ENCODE results near the gene GAGE12G.
A peak's percentile ranks its signal among the peaks of the same experiment; 100 is the strongest.
"Not testable (repeated sequence)": the region's sequence is repeated elsewhere in the genome, so short reads cannot be mapped to it uniquely, and the experiment has no call there.

The GAGE12G gene

DNA sequence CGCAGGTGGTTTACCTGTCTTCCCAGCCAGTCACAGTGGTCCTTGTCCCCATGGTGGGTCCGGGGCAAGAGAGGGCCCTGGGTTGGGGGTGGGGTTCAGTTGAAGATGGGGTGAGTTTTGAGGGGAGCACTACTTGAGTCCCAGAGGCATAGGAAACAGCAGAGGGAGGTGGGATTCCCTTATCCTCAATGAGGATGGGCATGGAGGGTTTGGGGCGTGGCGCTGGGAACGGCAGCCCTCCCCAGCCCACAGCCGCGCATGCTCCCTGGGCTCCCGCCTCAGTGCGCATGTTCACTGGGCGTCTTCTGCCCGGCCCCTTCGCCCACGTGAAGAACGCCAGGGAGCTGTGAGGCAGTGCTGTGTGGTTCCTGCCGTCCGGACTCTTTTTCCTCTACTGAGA, at the start of gene GAGE12G:
TSS of gene GAGE12G (plus strand) at position 301 of the 400 bp plus-strand sequence. CDS start 1,155 bp downstream, outside the sequence.
- not testable (repeated sequence) for H3K27me3 Mint-ChIP-seq; ATAC-seq (replicated peaks; ENCODE audit: extremely low read depth, poor library complexity, severe bottlenecking); H3K4me3 Mint-ChIP-seq; H3K27ac Mint-ChIP-seq (ENCODE audit: low read depth); H3K9me3 Mint-ChIP-seq; H3K36me3 Mint-ChIP-seq (ENCODE audit: insufficient read depth); H3K4me1 Mint-ChIP-seq; DNase-seq (ENCODE audit: low spot score in 2 of 2)

DNA sequence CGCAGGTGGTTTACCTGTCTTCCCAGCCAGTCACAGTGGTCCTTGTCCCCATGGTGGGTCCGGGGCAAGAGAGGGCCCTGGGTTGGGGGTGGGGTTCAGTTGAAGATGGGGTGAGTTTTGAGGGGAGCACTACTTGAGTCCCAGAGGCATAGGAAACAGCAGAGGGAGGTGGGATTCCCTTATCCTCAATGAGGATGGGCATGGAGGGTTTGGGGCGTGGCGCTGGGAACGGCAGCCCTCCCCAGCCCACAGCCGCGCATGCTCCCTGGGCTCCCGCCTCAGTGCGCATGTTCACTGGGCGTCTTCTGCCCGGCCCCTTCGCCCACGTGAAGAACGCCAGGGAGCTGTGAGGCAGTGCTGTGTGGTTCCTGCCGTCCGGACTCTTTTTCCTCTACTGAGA, 38.3 kb upstream of the GAGE12G start, which contains the start of gene GAGE12C:
TSS of gene GAGE12C (plus strand) at position 301 of the 400 bp plus-strand sequence. CDS start 1,155 bp downstream, outside the sequence.
- not testable (repeated sequence) for ATAC-seq (replicated peaks; ENCODE audit: extremely low read depth, poor library complexity, severe bottlenecking); H3K4me3 Mint-ChIP-seq; H3K27ac Mint-ChIP-seq (ENCODE audit: low read depth); DNase-seq (ENCODE audit: low spot score in 2 of 2); H3K36me3 Mint-ChIP-seq (ENCODE audit: insufficient read depth); H3K4me1 Mint-ChIP-seq; H3K27me3 Mint-ChIP-seq; H3K9me3 Mint-ChIP-seq

DNA sequence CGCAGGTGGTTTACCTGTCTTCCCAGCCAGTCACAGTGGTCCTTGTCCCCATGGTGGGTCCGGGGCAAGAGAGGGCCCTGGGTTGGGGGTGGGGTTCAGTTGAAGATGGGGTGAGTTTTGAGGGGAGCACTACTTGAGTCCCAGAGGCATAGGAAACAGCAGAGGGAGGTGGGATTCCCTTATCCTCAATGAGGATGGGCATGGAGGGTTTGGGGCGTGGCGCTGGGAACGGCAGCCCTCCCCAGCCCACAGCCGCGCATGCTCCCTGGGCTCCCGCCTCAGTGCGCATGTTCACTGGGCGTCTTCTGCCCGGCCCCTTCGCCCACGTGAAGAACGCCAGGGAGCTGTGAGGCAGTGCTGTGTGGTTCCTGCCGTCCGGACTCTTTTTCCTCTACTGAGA, 28.8 kb upstream of the GAGE12G start, which contains the start of gene GAGE12D:
TSS of gene GAGE12D (plus strand) at position 301 of the 400 bp plus-strand sequence. CDS start 1,155 bp downstream, outside the sequence.
- H3K4me1 Mint-ChIP-seq; H3K4me3 Mint-ChIP-seq; ATAC-seq (replicated peaks; ENCODE audit: extremely low read depth, poor library complexity, severe bottlenecking); H3K27me3 Mint-ChIP-seq; H3K27ac Mint-ChIP-seq (ENCODE audit: low read depth); H3K36me3 Mint-ChIP-seq (ENCODE audit: insufficient read depth); H3K9me3 Mint-ChIP-seq; DNase-seq (ENCODE audit: low spot score in 2 of 2): not testable (repeated sequence)

GRCh38 chrX:49550989-49551388, 19.2 kb upstream of the GAGE12G start, which contains the start of gene GAGE12E:
GAGE12E (plus strand) TSS chrX:49551289; CDS start chrX:49552444, 1,155 bp downstream.
- not testable (repeated sequence) for H3K36me3 Mint-ChIP-seq (ENCODE audit: insufficient read depth); H3K9me3 Mint-ChIP-seq; H3K27ac Mint-ChIP-seq (ENCODE audit: low read depth)

DNA sequence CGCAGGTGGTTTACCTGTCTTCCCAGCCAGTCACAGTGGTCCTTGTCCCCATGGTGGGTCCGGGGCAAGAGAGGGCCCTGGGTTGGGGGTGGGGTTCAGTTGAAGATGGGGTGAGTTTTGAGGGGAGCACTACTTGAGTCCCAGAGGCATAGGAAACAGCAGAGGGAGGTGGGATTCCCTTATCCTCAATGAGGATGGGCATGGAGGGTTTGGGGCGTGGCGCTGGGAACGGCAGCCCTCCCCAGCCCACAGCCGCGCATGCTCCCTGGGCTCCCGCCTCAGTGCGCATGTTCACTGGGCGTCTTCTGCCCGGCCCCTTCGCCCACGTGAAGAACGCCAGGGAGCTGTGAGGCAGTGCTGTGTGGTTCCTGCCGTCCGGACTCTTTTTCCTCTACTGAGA, 9.7 kb upstream of the GAGE12G start, which contains the start of gene GAGE12F:
TSS of gene GAGE12F (plus strand) at position 301 of the 400 bp plus-strand sequence. CDS start 1,155 bp downstream, outside the sequence.
- H3K36me3 Mint-ChIP-seq (ENCODE audit: insufficient read depth); H3K27ac Mint-ChIP-seq (ENCODE audit: low read depth); ATAC-seq (replicated peaks; ENCODE audit: extremely low read depth, poor library complexity, severe bottlenecking); H3K4me1 Mint-ChIP-seq; H3K4me3 Mint-ChIP-seq; DNase-seq (ENCODE audit: low spot score in 2 of 2); H3K9me3 Mint-ChIP-seq; H3K27me3 Mint-ChIP-seq: not testable (repeated sequence)

More at GRCh38 chrX:49550989-49551388, 19.2 kb upstream of the GAGE12G start, which contains the start of gene GAGE12E:
- not testable (repeated sequence) for H3K4me1 Mint-ChIP-seq; H3K27me3 Mint-ChIP-seq; ATAC-seq (replicated peaks; ENCODE audit: extremely low read depth, poor library complexity, severe bottlenecking); H3K4me3 Mint-ChIP-seq; DNase-seq (ENCODE audit: low spot score in 2 of 2)

DNA sequence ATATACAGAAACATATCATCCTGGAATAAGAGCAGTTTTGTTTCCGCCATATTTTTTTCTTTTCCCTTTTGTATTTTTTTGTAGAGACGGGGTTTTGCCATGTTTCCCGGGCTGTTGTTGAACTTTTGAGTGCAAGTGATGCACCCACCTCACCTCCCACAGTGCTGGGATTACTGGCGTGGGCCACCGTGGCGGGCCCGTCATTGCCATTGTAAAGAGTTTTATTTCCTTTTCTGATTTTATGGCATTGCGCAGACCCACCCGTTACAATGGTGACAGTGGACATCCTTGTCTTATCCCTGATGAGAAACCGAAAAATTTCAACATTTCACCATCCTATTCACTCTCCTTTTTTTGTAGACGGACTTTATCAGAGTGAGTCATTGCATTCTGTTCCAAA, 1.5 kb upstream of the GAGE12G start:
- not testable (repeated sequence) for ATAC-seq (replicated peaks; ENCODE audit: extremely low read depth, poor library complexity, severe bottlenecking); H3K4me3 Mint-ChIP-seq; H3K4me1 Mint-ChIP-seq; H3K27me3 Mint-ChIP-seq; H3K36me3 Mint-ChIP-seq (ENCODE audit: insufficient read depth); H3K9me3 Mint-ChIP-seq; H3K27ac Mint-ChIP-seq (ENCODE audit: low read depth)
- peak in 1 of 2 donors; percentile 0 for DNase-seq (ENCODE audit: low spot score in 2 of 2)

- H3K9me3 Mint-ChIP-seq; H3K36me3 Mint-ChIP-seq (ENCODE audit: insufficient read depth); DNase-seq (ENCODE audit: low spot score in 2 of 2); H3K27me3 Mint-ChIP-seq; ATAC-seq (replicated peaks; ENCODE audit: extremely low read depth, poor library complexity, severe bottlenecking); H3K4me1 Mint-ChIP-seq; H3K27ac Mint-ChIP-seq (ENCODE audit: low read depth); H3K4me3 Mint-ChIP-seq: not testable (repeated sequence)
Observed at GRCh38 chrX:49569152-49569551, 1.0 kb upstream of the GAGE12G start.

GRCh38 chrX:49579649-49580048, 9.4 kb downstream of the GAGE12G start, which contains the start of gene GAGE12H:
GAGE12H (plus strand) TSS chrX:49579949; CDS start chrX:49581104, 1,155 bp downstream.
- not testable (repeated sequence) for H3K9me3 Mint-ChIP-seq; H3K4me3 Mint-ChIP-seq; ATAC-seq (replicated peaks; ENCODE audit: extremely low read depth, poor library complexity, severe bottlenecking); H3K27me3 Mint-ChIP-seq; H3K27ac Mint-ChIP-seq (ENCODE audit: low read depth); DNase-seq (ENCODE audit: low spot score in 2 of 2); H3K36me3 Mint-ChIP-seq (ENCODE audit: insufficient read depth); H3K4me1 Mint-ChIP-seq

- H3K36me3 Mint-ChIP-seq (ENCODE audit: insufficient read depth); DNase-seq (ENCODE audit: low spot score in 2 of 2); ATAC-seq (replicated peaks; ENCODE audit: extremely low read depth, poor library complexity, severe bottlenecking); H3K4me3 Mint-ChIP-seq; H3K27ac Mint-ChIP-seq (ENCODE audit: low read depth); H3K4me1 Mint-ChIP-seq; H3K9me3 Mint-ChIP-seq; H3K27me3 Mint-ChIP-seq: not testable (repeated sequence)
Observed at GRCh38 chrX:49589196-49589595, 19.0 kb downstream of the GAGE12G start, which contains the start of gene GAGE2A. GAGE2A (plus strand) TSS chrX:49589496; CDS start chrX:49590651, 1,155 bp downstream.

GRCh38 chrX:49589769-49590478, 19.7 kb downstream of the GAGE12G start:
- H3K27ac Mint-ChIP-seq (ENCODE audit: low read depth); H3K9me3 Mint-ChIP-seq; H3K27me3 Mint-ChIP-seq; ATAC-seq (replicated peaks; ENCODE audit: extremely low read depth, poor library complexity, severe bottlenecking); H3K36me3 Mint-ChIP-seq (ENCODE audit: insufficient read depth); H3K4me3 Mint-ChIP-seq; DNase-seq (ENCODE audit: low spot score in 2 of 2); H3K4me1 Mint-ChIP-seq: not testable (repeated sequence)

DNA sequence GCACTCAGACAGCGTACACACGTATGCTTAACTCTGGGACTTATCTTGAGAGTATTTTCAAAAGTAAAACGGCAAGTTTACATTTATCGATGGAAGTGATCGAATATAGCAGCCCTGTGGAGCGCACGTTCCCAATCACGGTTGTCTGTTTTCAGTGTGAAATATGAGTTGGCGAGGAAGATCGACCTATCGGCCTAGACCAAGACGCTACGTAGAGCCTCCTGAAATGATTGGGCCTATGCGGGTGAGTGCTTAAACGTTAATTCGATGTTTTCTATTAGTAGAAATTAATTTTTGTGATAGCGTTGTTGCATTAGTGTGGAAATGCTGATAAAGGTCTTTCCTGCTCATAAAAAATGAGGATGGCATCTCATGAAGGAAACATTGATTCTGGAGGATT, 20.3 kb downstream of the GAGE12G start:
- H3K9me3 Mint-ChIP-seq; ATAC-seq (replicated peaks; ENCODE audit: extremely low read depth, poor library complexity, severe bottlenecking); H3K27me3 Mint-ChIP-seq; H3K36me3 Mint-ChIP-seq (ENCODE audit: insufficient read depth); H3K4me3 Mint-ChIP-seq; DNase-seq (ENCODE audit: low spot score in 2 of 2); H3K4me1 Mint-ChIP-seq; H3K27ac Mint-ChIP-seq (ENCODE audit: low read depth): not testable (repeated sequence)

DNA sequence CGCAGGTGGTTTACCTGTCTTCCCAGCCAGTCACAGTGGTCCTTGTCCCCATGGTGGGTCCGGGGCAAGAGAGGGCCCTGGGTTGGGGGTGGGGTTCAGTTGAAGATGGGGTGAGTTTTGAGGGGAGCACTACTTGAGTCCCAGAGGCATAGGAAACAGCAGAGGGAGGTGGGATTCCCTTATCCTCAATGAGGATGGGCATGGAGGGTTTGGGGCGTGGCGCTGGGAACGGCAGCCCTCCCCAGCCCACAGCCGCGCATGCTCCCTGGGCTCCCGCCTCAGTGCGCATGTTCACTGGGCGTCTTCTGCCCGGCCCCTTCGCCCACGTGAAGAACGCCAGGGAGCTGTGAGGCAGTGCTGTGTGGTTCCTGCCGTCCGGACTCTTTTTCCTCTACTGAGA, 28.5 kb downstream of the GAGE12G start, which contains the start of gene GAGE1:
TSS of gene GAGE1 (plus strand) at position 301 of the 400 bp plus-strand sequence. CDS start 1,155 bp downstream, outside the sequence.
- not testable (repeated sequence) for H3K27ac Mint-ChIP-seq (ENCODE audit: low read depth); ATAC-seq (replicated peaks; ENCODE audit: extremely low read depth, poor library complexity, severe bottlenecking); H3K4me3 Mint-ChIP-seq; H3K27me3 Mint-ChIP-seq; DNase-seq (ENCODE audit: low spot score in 2 of 2); H3K36me3 Mint-ChIP-seq (ENCODE audit: insufficient read depth); H3K9me3 Mint-ChIP-seq; H3K4me1 Mint-ChIP-seq

Measured in central memory CD8-positive, alpha-beta T cell (primary cell).